K562 (cell line): ENCODE data around the gene CSNK1G3. TPM values are rescaled to one million over a fixed set of nuclear protein-coding genes. Genes with fewer than 3 reads are reported as not detected.

Source experiments
- C11orf30 ChIP-seq: fragments of 450-650 bp; IDR thresholded peaks from 2 replicates; pipeline ENCODE4 v1.6.1; 2016; ENCODE audit warnings: low read depth, mild to moderate bottlenecking
- CBFB ChIP-seq: sonication (generic); formaldehyde crosslinking; IDR thresholded peaks from 2 replicates; pipeline ENCODE4 v1.4.0; 2020; ENCODE audit warnings: mild to moderate bottlenecking, missing genetic modification reagents
- ELF2 ChIP-seq: fragments of 250-450 bp; sonication (Bioruptor Pico); IDR thresholded peaks from 2 replicates; pipeline ENCODE4 v1.5.0; 2021; ENCODE audit warnings: mild to moderate bottlenecking
- ETS2 ChIP-seq: IDR thresholded peaks from 2 replicates; pipeline ENCODE4 v1.6.1; 2016; ENCODE audit warnings: borderline replicate concordance, missing genetic modification characterization, mild to moderate bottlenecking, moderate library complexity, missing compliant biosample characterization; ENCODE audit not compliant: poor library complexity, severe bottlenecking
- HDAC1 ChIP-seq, 2 experiments: fragments of 450-650 bp; IDR thresholded peaks; 2 replicates each; pipeline ENCODE4 v1.6.1; 2016 to 2017; ENCODE audit warnings: inconsistent platforms in 1 of 2, mild to moderate bottlenecking in 1 of 2, moderate library complexity in 1 of 2
- LCOR ChIP-seq: sonication (generic); formaldehyde crosslinking; IDR thresholded peaks from 2 replicates; pipeline ENCODE4 v1.8.0; 2022; ENCODE audit warnings: mild to moderate bottlenecking, missing genetic modification reagents
- NCOA6 ChIP-seq: fragments of 450-650 bp; IDR thresholded peaks from 2 replicates; pipeline ENCODE4 v1.6.1; 2017; ENCODE audit warnings: mild to moderate bottlenecking
- NR2F6 ChIP-seq: fragments of 450-650 bp; formaldehyde crosslinking; IDR thresholded peaks from 2 replicates; pipeline ENCODE4 v1.4.0; 2020; ENCODE audit warnings: mild to moderate bottlenecking
- POLR2AphosphoS5 ChIP-seq: IDR thresholded peaks from 2 replicates; pipeline ENCODE4 v1.6.1; 2011; ENCODE audit warnings: mild to moderate bottlenecking, low read depth, low read length, moderate library complexity; ENCODE audit not compliant: control insufficient read depth, insufficient read depth
- POLR3A ChIP-seq: IDR thresholded peaks from 2 replicates; pipeline ENCODE4 v1.6.1; 2011; ENCODE audit warnings: borderline replicate concordance, mild to moderate bottlenecking, moderate library complexity; ENCODE audit not compliant: insufficient read length, insufficient read depth; ENCODE audit errors: extremely low read depth
- ZNF143 ChIP-seq: sonication (generic); formaldehyde crosslinking; IDR thresholded peaks from 2 replicates; pipeline ENCODE4 v1.9.0; 2022; ENCODE audit warnings: mild to moderate bottlenecking, missing genetic modification reagents
- ZNF445 ChIP-seq: fragments of 250-450 bp; sonication (Bioruptor Pico); IDR thresholded peaks from 2 replicates; pipeline ENCODE4 v1.4.0; 2020; ENCODE audit warnings: low read depth, mild to moderate bottlenecking, moderate library complexity
- polyA plus RNA-seq, 8 experiments: library from polyadenylated mRNA; depleted of rRNA in 4 of 8; stranded (reverse) in 5 of 8; unstranded in 3 of 8; fragments of >200 nt; fragmentation: Nextera tagmentation in 2 of 8; fragmentation: Illumina TruSeq in 1 of 8; extraction: Ambion mirVana in 2 of 8; extraction: Trizol in 1 of 8; gene quantifications; 2 replicates each; pipeline versions ENCODE4 v1.2.1 to v1.2.3, GENCODE V29; 2011 to 2014; ENCODE audit warnings: inconsistent platforms in 1 of 8, missing spikeins in 1 of 8
- total RNA-seq, 7 experiments: library from RNA; depleted of rRNA in 6 of 7; stranded (reverse); fragments of >200 nt in 6 of 7; fragmentation: Illumina TruSeq in 2 of 7; extraction: Trizol in 2 of 7; gene quantifications; 2 replicates each; pipeline versions ENCODE4 v1.2.1 to v1.2.3, GENCODE V29; 2011 to 2021; ENCODE audit warnings: low replicate concordance in 1 of 7
- TF ChIP-seq, protein P1 (sequence below), 2 experiments: fragments of 150-350 bp in 1 of 2; IDR thresholded peaks; 2 replicates each; pipeline ENCODE4 v1.6.1; 2012 to 2016; ENCODE audit warnings: low read depth in 2 of 2, low read length in 2 of 2, mild to moderate bottlenecking in 1 of 2, moderate library complexity in 1 of 2
- TF ChIP-seq, protein P2 (sequence below): fragments of 150-350 bp; IDR thresholded peaks from 2 replicates; pipeline ENCODE4 v1.6.1; 2014; ENCODE audit warnings: low read depth, mild to moderate bottlenecking, low read length, borderline replicate concordance
- TF ChIP-seq, protein P3 (sequence below): fragments of 450-650 bp; IDR thresholded peaks from 2 replicates; pipeline ENCODE4 v1.6.1; 2017; ENCODE audit warnings: antibody characterized with exemption, mild to moderate bottlenecking

Gene CSNK1G3
- total and polyA plus RNA-seq, 9 of the 15 experiments (the other 6 are each of a cell fraction or from before 2014, with no cell fraction given) = 8.3 to 27.6 (median 16.5) TPM

DNA sequence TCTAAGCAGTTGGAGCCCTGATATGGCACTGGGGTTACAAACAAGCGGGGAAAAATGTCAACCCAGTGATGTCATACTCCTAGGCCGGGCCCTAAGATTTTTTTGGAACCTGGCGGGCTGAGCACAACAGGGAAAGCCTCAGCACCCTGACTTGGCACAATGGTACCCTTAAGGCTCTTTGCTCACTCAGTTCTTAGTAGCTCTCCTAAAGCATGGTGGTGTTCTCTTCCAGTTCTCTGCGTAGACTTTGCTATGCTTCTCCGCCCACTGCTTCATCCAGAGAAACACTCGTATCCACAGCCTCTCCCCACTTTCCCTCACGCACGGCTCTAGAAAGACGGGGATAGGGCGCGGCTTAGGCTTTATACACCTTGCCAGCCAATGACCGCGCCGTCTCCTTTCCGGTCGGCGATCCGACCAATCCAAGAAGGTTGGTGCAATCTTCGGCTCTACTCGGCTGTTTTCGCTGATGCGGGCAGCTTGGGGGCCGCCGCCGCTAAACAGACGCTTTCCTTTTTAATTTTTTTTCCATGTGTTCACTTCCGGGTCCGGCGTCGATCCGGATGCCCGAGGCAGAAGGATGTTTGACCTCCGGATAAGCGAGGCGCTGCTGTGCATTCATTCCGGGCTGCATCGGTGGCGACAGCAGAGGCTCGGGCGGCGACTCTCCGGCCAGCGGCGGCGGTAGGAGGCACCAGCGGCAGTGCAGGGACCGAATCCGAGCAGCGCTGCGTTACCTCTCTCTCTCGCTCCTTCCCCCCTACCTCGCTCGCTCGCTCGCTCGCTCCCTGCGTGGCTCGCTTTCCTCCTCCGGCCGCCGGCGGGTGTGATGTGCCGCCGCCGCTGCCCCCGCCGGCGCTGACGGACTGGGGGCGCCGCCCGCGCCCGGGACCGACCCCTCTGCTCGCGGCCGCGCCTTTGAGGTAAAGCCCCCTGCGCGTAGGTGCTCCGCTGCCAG lies at the start of gene CSNK1G3 (continued):
- TF ChIP-seq, protein P1, sequence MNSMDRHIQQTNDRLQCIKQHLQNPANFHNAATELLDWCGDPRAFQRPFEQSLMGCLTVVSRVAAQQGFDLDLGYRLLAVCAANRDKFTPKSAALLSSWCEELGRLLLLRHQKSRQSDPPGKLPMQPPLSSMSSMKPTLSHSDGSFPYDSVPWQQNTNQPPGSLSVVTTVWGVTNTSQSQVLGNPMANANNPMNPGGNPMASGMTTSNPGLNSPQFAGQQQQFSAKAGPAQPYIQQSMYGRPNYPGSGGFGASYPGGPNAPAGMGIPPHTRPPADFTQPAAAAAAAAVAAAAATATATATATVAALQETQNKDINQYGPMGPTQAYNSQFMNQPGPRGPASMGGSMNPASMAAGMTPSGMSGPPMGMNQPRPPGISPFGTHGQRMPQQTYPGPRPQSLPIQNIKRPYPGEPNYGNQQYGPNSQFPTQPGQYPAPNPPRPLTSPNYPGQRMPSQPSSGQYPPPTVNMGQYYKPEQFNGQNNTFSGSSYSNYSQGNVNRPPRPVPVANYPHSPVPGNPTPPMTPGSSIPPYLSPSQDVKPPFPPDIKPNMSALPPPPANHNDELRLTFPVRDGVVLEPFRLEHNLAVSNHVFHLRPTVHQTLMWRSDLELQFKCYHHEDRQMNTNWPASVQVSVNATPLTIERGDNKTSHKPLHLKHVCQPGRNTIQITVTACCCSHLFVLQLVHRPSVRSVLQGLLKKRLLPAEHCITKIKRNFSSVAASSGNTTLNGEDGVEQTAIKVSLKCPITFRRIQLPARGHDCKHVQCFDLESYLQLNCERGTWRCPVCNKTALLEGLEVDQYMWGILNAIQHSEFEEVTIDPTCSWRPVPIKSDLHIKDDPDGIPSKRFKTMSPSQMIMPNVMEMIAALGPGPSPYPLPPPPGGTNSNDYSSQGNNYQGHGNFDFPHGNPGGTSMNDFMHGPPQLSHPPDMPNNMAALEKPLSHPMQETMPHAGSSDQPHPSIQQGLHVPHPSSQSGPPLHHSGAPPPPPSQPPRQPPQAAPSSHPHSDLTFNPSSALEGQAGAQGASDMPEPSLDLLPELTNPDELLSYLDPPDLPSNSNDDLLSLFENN (IDR thresholded peaks at IDR 0.05; ENCODE audit: low read depth in 2 of 2, low read length in 2 of 2) = peak in 1 of 2 experiments; percentile 15; a peak in 1 of 4 replicates
- TF ChIP-seq CBFB (CRISPR knock-in tag) (no peak), POLR2AphosphoS5 (peak; percentile 93), NR2F6 (CRISPR knock-in tag) (no peak), ZNF445 (CRISPR knock-in tag) (no peak), NCOA6 (no peak), ELF2 (peak; percentile 71; the same call in 1 of the 2 replicates), ZNF143 (CRISPR knock-in tag) (no peak), C11orf30 (peak; percentile 71; the same call in 1 of the 2 replicates), HDAC1 (IDR thresholded peaks at IDR 0.05) (peak in 1 of 2 experiments; percentile 19; a peak in 1 of 4 replicates), LCOR (CRISPR knock-in tag) (peak; percentile 73; the same call in 1 of the 2 replicates), POLR3A (no peak), ETS2 (tag) (no peak)
- TF ChIP-seq, protein P2, sequence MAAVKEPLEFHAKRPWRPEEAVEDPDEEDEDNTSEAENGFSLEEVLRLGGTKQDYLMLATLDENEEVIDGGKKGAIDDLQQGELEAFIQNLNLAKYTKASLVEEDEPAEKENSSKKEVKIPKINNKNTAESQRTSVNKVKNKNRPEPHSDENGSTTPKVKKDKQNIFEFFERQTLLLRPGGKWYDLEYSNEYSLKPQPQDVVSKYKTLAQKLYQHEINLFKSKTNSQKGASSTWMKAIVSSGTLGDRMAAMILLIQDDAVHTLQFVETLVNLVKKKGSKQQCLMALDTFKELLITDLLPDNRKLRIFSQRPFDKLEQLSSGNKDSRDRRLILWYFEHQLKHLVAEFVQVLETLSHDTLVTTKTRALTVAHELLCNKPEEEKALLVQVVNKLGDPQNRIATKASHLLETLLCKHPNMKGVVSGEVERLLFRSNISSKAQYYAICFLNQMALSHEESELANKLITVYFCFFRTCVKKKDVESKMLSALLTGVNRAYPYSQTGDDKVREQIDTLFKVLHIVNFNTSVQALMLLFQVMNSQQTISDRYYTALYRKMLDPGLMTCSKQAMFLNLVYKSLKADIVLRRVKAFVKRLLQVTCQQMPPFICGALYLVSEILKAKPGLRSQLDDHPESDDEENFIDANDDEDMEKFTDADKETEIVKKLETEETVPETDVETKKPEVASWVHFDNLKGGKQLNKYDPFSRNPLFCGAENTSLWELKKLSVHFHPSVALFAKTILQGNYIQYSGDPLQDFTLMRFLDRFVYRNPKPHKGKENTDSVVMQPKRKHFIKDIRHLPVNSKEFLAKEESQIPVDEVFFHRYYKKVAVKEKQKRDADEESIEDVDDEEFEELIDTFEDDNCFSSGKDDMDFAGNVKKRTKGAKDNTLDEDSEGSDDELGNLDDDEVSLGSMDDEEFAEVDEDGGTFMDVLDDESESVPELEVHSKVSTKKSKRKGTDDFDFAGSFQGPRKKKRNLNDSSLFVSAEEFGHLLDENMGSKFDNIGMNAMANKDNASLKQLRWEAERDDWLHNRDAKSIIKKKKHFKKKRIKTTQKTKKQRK = no peak
- TF ChIP-seq, protein P3, sequence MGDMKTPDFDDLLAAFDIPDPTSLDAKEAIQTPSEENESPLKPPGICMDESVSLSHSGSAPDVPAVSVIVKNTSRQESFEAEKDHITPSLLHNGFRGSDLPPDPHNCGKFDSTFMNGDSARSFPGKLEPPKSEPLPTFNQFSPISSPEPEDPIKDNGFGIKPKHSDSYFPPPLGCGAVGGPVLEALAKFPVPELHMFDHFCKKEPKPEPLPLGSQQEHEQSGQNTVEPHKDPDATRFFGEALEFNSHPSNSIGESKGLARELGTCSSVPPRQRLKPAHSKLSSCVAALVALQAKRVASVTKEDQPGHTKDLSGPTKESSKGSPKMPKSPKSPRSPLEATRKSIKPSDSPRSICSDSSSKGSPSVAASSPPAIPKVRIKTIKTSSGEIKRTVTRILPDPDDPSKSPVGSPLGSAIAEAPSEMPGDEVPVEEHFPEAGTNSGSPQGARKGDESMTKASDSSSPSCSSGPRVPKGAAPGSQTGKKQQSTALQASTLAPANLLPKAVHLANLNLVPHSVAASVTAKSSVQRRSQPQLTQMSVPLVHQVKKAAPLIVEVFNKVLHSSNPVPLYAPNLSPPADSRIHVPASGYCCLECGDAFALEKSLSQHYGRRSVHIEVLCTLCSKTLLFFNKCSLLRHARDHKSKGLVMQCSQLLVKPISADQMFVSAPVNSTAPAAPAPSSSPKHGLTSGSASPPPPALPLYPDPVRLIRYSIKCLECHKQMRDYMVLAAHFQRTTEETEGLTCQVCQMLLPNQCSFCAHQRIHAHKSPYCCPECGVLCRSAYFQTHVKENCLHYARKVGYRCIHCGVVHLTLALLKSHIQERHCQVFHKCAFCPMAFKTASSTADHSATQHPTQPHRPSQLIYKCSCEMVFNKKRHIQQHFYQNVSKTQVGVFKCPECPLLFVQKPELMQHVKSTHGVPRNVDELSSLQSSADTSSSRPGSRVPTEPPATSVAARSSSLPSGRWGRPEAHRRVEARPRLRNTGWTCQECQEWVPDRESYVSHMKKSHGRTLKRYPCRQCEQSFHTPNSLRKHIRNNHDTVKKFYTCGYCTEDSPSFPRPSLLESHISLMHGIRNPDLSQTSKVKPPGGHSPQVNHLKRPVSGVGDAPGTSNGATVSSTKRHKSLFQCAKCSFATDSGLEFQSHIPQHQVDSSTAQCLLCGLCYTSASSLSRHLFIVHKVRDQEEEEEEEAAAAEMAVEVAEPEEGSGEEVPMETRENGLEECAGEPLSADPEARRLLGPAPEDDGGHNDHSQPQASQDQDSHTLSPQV = no peak
